Fibroblast of gingiva (primary cell): ENCODE results near the gene FRMD8.

Experiments used
- DNase-seq: peaks from one replicate; pipeline ENCODE4 v3.0.0-alpha.2; 2011; ENCODE audit warnings: low read depth

Gene FRMD8

DNA sequence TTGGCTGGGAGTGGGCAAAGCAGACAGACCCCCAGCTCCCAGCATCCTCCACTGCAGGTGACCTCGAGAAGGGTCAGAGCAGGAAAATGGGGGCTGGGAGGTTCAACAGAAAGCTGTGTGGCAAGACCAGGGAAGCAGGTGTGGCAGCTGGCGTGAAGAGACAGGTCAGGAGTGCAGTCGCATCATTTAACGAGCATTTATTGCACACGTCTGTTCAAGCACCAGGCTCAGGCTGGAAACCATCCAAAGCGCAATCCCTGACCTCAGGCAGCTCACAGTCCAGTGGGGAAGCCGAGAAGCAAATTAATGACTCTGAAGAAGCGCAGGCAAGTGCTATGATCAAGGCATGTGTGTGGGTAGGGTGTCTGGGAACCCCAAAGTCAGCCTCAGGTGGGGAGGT, 11.4 kb upstream of the FRMD8 start:
- no peak for DNase-seq

DNA sequence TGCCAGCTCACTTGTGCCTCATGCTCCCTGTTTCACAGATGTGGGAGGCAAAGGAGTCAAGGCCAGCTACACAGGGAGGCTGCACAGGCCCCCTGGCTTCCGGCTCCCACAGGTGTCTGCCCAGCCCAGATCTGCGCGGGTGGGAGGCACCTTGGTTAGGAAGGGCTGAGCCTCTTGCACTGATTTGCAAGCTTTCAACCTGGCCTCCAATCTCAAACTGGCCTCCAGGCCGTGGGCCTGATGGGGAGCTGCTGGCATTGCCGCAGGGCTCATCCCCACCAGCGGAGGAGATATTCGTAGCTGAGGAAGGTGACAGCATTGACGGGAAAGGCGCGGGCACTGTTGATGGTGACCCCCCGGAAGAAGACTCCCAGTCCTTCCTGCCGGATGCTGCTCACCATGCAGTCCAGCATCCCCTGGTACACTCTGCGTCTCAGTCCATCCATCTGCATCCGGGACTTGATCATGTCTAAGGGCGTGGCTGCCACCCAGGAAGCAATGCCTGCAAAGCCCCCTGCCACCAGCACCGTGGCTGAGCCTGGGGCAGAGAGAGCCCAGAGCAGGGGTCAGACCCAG, 10.2 kb upstream of the FRMD8 start:
- DNase-seq, result no peak

DNA sequence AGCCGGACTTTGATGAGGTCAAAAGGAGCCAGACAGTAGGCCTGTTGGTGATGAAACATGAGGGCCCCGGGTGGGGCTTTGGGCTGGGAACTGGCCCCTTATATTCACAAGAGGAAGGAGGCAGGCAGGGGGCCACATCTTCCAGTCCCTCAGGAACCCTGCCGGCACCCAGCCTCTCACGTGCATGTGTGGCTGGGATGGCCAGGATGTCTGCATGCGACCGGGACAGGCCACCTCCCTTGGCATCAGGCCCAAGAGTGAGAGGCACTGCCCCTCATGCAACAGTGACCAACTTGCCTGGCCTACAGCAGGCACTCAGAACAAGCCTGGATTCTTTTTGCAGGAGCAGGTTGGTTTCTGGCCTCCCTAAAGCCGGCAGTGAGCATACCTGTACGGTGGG, 9.4 kb upstream of the FRMD8 start:
- DNase-seq, result no peak

DNA sequence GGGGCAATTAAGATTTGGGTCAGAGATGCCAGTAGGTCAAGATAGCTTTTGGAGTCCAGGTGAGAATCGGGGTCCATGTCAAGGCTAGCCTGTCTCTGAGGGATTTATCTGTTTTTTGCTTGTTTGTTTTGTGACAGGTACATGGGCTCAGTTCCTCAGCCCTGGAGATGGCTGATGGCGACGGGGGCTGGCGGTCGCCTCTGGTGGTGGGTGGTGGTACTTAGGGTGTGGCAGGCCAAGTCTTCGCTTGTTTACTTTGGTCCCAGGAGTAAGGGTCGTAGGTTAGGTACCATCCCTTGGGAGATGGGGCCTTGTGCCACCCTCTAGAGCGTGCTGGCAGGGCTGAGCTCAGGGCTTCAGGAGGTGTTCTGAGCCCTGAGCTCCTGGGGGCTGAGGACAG, 8.7 kb upstream of the FRMD8 start:
- DNase-seq, result no peak

DNA sequence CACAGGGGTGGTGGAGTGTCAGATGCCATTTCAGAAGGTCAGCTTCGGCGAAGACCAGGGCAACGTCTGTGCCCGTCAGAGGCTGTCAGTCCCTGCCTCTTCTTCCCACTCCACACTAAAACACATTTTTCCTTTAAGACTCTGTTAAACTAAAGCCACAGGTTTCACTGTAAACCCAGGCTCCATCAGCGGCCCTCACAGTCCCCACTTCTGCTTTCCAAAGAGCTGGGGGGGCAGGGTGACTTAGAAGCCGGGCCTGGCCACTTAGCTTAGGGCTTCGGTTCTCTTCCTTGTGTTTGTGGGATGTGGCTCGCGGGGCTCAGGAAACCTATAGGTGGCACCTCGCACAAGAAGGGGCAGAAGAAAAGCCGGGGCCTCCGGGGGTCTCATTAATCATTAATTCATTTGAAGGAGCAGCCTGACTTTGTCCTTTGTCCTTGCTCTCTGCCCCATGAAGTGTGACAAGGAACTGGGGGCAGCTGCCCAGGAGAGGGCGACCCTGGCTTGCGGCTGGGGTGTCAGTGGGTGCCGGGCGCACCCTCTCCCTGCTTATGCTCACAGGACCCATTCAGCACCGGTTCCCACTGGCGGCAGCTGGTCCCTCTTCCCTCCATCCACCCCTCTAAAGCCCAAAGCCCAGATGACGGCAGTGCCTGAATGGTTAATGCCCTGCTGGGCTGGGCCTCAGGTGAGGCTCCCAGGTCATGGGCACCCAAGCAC, 8.1 kb upstream of the FRMD8 start:
- DNase-seq, result no peak

DNA sequence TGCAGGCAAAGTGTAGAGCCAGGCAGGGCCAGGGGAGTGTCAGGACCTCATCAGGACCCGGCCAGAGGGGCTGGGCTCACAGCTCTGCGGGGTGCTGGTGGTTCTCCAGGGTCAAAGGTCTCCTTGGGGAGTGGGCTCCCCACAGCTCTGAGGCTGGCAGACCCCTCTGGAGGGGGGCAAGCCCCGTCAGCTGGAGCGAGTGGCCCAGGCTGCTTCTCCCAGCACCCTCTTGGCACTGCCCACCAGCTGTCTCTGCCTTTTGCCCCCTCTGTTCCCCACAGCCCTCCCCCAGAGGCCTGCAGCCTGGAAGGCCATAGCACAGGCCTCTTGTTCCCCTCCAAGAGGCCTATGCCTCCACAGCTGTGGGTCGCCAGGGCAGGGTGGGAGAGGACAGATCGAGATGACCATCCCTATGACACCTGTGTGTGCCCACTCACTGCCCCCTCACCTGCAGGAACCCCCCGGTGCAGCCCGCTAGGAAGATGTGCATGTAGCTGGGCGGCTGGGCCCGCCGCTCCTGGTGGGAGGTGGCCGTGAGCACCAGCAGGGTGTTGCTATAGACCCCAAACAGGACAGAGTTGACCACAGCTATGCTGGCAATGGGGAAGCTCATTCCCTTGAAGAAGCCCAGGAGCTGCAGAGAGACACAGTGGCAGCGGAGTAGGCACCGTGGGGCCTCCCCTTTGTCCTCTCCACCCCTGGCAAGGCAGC, 7.4 kb upstream of the FRMD8 start:
- DNase-seq, result no peak

DNA sequence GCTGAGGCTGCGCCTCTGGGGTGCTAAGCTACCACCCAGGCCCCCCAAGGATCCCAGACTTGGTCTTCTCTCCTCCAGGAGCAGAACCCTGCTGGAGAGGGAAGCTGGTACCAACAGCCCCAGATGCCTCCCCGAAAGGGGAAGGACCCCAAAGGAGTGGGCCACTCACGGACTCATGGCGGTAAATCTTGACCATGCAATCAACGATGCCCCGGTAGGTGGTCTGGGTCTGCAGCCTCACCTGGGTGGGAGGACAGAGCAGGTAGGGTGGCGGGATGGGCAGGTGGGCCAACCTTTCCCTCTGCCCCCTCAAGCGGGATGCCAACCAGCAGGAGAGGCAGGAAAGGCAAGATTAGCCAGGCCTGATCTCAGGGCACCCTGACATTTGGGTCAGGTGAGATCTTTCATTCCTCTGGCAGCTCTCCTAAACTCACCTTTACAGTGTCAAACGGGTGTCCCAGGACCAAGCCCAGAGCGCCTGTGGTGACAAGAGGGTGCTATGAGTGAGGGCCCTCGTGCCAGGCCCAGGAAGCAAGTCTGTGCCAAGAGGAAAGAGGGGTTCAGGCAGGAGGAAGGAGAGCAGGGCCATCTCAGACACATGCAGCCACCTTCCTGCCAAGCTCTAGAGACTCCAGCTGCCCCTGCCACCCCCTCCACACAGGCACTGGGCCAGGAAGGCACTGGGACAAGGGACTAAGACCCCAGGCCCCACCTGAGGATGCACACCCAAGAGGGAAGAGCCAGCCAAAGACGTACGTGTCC, 6.6 kb upstream of the FRMD8 start:
- no peak for DNase-seq

DNA sequence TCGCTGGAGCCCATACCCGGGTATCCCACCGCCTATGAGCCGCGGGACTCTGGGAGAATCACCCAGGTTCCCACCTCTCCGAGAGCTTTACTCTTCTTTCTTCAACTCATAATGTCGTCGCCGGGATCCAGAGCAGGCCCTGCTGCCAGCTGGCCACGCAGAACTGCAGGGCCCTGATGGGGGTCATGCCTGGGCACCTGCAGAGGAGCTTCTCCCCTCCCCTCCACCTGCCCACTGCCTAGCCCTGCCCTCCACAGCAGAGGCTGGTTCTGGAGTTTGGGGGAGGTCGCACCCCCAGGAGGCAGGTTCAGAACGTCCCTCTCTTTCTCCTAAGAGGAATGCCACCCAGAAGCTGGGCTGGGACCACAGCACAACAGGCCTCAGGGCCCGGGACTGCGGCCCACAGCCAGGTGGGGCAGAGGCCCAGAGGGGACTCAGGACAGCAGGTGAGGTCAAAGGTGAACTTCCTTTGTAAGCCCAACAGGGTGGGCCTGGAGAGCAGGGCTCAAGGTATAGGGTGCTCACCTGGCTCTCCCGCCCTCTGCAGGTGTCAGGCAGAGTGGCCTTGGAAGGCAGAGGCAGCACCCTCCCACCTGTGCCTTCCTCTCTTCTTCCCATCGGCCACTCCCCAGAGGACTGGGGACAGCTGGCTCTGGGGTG, 5.8 kb upstream of the FRMD8 start:
- no peak for DNase-seq

DNA sequence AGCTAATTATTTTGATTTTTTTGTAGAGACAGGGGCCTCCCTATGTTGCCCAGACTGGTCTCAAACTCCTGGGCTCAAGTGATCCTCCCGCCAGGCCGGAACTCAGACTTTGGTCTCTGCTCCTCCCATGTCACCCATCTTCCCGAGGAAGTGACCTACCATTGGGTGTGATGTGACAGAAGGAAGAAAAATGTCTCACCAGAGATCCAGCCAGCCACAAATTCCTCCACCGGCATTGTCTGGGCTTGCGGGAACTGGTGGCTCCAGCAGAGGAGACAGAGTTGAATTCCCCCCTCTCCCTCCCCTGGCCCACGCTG, 4.8 kb upstream of the FRMD8 start:
- DNase-seq, result no peak

DNA sequence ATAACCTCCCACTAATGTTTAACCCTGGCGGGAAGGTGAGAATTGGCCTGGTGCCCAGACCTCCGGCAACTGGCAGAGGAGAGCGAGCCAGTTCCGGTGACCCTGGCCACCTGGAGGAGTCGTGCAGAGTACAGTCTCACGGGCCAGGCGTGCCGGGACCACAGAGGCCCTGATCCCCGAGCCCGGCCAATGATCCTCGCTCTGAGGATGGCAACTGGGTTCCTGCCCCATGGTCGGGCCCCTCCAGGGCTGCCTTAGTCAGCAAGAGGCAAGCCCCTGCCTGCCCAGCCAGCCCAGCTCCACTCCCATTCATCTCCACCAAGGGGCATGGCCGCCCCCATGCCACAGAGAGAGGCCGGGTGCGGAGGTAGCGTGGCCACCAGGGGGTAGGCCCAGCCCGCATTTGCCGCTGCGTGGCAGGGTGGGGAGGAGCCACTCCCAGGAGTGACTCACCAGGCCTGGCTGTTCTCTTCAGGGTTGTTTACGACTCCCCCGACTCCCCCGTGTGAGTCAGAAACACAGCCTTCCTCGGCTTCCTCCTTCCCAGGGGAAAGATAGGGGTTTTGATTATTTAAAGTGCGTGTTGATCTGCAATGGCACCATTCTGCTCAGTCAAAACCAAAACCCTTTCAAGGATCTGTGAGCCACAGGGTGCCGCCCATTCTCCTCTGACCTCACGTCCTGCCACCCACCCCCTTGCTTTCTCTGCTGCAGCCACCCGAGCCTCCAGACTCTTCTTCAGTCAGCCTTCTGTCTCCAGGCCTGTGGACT, 4.2 kb upstream of the FRMD8 start, which contains the start of gene SLC25A45:
Gene SLC25A45, minus strand, starts transcription at position 614 of the 771 bp plus-strand sequence. CDS start 695 bp downstream, outside the sequence.
- peak; percentile 98 for DNase-seq

DNA sequence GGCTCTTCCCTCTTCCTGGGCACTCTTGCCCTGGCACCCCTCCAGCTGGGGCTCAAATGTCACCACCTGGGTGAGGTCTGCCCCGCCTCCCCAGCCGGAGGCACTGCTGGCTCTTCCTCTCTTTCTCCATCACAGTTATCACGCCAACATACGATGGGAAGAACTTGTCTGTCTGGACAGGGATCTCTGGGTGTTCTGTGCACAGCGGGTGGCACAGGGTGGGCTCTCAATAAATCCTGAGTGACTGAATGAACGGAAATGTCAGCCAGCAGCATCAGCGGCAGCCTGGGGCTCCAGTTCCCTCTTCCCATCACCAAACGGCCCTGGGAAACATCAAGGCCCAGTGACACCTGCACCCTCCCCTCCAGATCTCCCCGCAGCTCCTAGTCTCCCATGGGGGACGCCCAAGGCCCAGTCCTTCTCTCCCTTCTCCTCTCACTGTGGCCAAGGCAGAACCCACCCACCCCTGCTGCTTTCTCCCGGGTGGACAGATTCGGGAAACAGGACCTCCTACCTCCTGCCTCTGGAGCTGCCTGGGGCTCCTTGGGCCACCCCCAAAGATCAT, 3.6 kb upstream of the FRMD8 start:
- DNase-seq, result no peak

DNA sequence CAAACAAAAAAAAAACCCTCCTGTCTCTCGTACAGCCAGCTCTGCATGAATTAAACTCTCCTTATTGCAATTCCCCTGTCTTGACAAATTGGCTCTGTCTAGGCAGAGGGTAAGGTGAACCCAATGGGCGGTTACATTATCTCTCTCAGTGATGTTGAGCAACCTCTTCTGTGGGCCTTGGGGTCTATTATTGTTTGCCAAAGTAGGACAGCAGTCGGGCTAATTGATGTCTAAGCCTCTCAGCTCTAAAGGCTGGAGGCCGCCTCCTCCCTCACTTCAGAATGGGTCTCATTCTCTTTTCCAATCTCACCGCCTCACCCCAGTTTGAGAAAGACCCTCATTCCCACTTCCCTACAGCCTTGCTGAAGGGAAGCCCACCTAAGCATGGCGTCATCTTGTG, 2.7 kb upstream of the FRMD8 start:
- DNase-seq, result no peak

DNA sequence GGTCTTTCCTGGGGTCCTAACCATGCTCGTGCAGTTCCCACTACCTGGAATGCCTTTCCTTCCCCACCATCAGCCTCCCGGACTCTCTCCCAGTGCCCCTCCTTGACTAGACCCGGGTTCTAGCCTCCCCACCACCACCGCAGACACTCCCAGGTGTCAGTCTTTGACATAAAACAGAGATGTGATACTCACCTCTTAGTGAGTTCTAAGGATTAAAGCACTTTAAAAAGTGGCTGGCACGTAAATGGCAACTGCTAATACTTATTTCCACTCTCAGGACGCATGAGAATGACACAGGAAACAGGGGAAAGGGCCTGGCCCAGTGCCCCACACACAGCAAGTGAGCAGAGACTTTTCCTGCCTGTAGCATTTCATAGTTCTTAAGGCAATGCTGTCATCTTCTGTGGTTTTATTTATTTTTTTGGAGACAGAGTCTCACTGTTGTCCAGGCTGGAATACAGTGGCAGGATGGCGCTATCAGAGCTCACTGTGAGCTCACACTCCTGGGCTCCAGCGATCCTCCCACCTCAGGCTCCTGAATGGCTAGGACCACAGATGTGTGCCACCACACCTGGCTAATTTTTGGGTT, 2.0 kb upstream of the FRMD8 start:
- peak; percentile 81 for DNase-seq

DNA sequence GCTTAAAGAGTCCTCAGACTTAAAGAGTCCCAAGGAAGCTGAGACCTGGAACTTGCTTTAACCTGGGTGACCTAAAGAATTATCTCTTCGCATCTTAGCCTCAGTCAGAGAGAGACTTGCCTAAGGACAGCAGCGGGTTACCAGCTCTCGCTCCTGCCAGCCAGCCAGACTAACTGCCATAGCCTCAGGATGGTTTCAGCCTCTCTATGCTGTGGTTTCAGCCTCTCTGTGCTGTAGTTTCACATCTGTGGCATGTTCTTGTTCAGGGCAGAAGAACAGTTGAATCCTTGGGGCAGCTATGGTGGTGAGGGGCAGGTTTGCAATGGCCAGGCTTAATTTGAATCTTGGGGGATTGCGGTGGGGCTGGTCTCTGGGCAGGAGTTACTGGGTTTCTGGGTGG, 2.3 kb downstream of the FRMD8 start:
- DNase-seq, result no peak

DNA sequence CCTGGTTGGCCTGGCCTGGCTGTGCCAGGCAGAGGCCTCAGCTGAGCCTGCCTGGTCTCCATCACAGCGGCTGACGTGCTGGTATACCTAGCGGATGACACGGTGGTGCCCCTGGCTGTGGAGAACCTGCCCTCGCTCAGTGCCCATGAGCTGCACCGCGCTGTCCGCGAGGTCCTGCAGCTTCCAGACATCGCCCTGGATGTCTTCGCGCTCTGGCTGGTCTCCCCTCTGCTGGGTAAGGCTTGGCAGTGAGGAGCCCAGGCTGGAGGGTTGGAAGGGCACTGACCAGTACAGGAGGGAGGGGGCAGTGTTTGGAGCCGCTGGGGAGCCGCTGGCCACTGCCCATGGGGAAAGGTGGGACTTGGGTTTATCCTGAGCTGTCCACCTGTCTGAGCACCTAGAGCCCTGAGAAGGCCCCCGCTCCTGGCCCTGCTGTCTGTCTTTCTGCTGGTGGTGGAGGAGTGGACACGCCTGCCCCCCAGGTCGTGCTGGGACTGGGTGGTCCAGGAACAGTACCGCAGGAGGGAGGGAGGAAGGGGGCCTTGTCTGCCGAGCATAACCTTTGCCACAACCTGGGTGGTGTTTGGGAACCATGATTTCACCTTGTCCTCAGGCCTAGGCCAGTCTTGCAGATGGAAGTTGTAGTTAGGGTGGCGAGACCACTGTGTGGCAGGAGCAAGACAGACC, 3.0 kb downstream of the FRMD8 start:
- no peak for DNase-seq

DNA sequence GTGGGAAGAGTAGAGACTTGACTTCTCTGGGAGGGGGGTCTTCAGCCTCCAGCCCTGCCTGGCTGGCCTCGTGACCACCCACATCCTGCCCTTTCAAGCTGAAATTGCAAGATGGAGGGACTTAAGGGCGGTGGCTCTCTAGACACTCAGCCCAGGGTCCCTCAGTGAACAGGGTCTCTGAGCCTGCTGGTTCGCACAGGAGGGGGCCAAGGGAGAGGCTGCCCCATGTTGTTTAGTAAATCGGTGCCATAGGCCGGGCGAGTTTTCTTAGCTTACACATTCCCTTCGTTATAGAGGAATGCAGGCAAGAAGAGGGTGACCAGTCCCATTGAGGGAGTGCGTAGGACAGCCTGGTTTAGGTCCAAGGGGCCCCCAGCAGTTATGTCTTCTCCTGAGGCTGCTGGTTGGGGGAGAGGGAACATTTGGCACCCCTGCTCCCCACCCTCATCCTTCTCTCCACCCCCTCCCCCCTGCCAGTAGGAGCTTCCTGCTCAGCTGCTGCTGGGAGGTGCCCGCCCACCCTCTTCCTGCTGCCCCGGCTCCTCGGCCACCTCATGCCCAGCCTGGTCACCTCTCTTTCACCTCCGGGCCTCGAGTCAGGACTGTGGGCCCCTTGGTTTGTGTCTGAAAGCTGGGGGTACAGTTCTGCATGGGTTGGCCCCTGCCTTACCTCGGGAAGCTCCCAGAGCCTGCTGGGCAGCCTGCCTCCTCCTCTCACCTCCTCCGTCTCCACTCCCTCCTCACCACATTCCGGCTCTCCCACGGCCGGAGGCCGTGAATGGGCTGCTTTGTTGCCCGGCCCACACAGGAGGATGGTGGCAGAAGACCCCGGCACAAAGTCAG, 3.9 kb downstream of the FRMD8 start:
- DNase-seq, result no peak

DNA sequence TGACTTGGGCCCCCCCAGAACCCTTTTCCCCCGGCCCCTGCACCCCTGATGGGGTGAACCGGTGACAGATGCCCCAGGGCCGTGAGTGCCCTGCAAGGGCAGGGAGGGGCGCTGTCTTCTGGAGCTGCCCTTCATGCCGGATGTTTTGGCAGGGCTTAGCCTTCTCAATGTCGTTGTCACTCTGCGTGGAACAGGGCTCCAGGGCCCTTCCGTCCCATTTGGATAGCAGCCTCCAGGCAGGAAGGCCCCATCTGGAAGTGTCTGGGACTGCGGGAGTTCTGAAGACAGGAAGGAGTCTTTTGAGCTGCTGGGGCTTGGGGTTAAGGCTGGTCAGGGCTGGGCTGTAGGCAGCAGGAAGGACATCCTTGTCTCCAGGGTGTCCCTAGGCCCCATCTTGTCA, 4.6 kb downstream of the FRMD8 start:
- peak; percentile 38 for DNase-seq

DNA sequence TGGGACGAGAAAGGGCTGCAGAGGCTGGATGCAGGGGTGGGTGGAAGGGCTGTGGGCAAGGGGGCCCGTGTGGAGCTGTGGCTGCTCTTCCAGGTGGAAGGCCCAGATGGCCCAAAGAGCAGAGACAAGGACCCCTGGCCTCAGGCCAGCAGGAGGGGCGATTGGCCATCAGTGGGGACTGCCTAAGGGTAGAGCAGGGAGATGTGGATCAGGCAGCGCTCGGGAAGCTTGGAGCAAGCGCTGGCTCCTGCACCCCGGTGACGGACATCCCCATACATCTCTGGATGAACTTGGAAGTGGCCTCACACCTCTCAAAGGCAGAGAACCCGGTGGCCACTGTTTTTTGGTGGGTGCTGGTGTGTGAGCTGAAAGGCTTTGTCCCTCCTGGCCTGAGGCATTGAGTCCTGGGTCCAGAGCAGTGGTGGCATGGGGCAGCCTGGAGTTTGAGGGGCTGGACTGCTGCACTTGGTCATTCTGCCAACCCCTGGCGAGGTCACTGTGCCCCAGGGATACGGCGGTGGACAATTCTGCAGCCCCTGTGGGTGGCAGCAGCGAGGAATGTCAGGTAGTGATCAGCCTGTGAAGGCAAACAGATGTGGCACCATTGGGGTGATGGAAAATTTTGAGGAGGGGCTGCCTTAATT, 5.9 kb downstream of the FRMD8 start:
- DNase-seq, result no peak

DNA sequence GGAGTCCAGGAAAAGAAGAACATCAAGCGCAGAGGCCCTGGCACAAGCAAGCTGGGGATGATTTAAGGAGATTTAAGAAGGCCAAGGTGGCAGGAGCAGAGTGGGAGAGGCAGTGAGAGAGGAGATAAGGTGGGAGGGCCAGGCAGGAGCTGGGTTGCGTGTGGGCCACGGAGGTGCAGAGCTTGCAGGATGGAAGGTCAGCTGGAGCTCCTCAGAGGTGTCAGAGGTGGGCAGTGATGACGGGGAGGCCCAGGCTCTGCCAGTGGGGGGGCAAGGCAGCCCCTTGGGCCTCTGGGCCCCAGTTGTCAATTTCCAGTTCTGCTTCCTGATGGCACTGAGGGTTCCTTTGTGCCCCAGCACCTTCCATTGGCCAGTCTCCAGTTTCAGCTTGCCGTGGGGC, 6.5 kb downstream of the FRMD8 start:
- DNase-seq, result no peak
